HG03558 (cell line): ENCODE results near the gene STAMBP.
"Not testable (repeated sequence)": the region's sequence is repeated elsewhere in the genome, so short reads cannot be mapped to it uniquely, and the experiment has no call there.

Experiments
- ATAC-seq: cut with Tn5 transposase; IDR thresholded peaks from one replicate; pipeline ENCODE4 v1.9.1; 2021; ENCODE audit warnings: moderate number of reproducible peaks; ENCODE audit not compliant: unreplicated experiment; ENCODE audit errors: extremely low read depth

Gene STAMBP

GRCh38 chr2:73885406-73885805, 56.6 kb downstream of the STAMBP start:
- ATAC-seq, result no peak

- no peak for ATAC-seq
Observed at GRCh38 chr2:73886357-73886756, 57.6 kb downstream of the STAMBP start.

GRCh38 chr2:73887596-73888353, 59.0 kb downstream of the STAMBP start:
- ATAC-seq, result not testable (repeated sequence)

GRCh38 chr2:73888388-73888787, 59.6 kb downstream of the STAMBP start:
- no peak for ATAC-seq

GRCh38 chr2:73889206-73889605, 60.4 kb downstream of the STAMBP start:
- ATAC-seq, result no peak

GRCh38 chr2:73890301-73891092, 61.7 kb downstream of the STAMBP start:
- ATAC-seq, result no peak

GRCh38 chr2:73891276-73891901, 62.6 kb downstream of the STAMBP start:
- no peak for ATAC-seq

- ATAC-seq, result no peak
Observed at GRCh38 chr2:73892631-73893329, 64.0 kb downstream of the STAMBP start, which contains the start of gene ACTG2. Gene ACTG2, plus strand, starts transcription at chr2:73893008. Its CDS starts 8,304 bp downstream, at chr2:73901312.

GRCh38 chr2:73893764-73894474, 65.2 kb downstream of the STAMBP start:
- no peak for ATAC-seq

GRCh38 chr2:73894475-73894850, 65.7 kb downstream of the STAMBP start:
- ATAC-seq, result no peak

GRCh38 chr2:73894877-73895276, 66.1 kb downstream of the STAMBP start:
- ATAC-seq, result no peak

- no peak for ATAC-seq
Observed at GRCh38 chr2:73895473-73895872, 66.7 kb downstream of the STAMBP start.

GRCh38 chr2:73896362-73897239, 67.8 kb downstream of the STAMBP start:
- ATAC-seq, result no peak

GRCh38 chr2:73897240-73897583, 68.5 kb downstream of the STAMBP start:
- ATAC-seq, result no peak

GRCh38 chr2:73897934-73898333, 69.2 kb downstream of the STAMBP start:
- ATAC-seq, result no peak

GRCh38 chr2:73899801-73900336, 71.1 kb downstream of the STAMBP start:
- ATAC-seq, result no peak

GRCh38 chr2:73901143-73901542, 72.4 kb downstream of the STAMBP start:
- ATAC-seq, result no peak

GRCh38 chr2:73902284-73902683, 73.5 kb downstream of the STAMBP start:
- no peak for ATAC-seq

- no peak for ATAC-seq
Observed at GRCh38 chr2:73903313-73903712, 74.6 kb downstream of the STAMBP start.
